Right lung (tissue), 10 donors: Measurements from ENCODE around the gene CA4. TPM values are rescaled to one million over a fixed set of nuclear protein-coding genes. Genes with fewer than 3 reads are reported as not detected.
A peak's percentile ranks its signal among the peaks of the same experiment; 100 is the strongest.
"Not testable (repeated sequence)": the region's sequence is repeated elsewhere in the genome, so short reads cannot be mapped to it uniquely, and the experiment has no call there.

Experiments used
- DNase-seq, 2 donors: peaks; one replicate each; pipeline ENCODE4 v3.0.0-alpha.2; 2013
- long read RNA-seq, 8 donors: transcript quantifications; one replicate each; lab custom pipeline, GENCODE V29; 2026
- polyA plus RNA-seq, 5 donors: library from polyadenylated mRNA; unstranded; fragments of 120-200 nt; gene quantifications; one replicate each; pipeline versions ENCODE4 v1.2.1 to v1.2.3, GENCODE V29; 2013; ENCODE audit warnings: inconsistent platforms in 1 of 5, low replicate concordance in 1 of 5; ENCODE audit not compliant: insufficient read length in 5 of 5, insufficient read depth in 1 of 5

The CA4 gene
- 10 to 100 TPM; 42.5 to 60.9 (median 46.9) TPM for polyA plus RNA-seq
- long read RNA-seq, donor 1, transcript CA4-201 (8 exons, 1,154 nt) = major isoform, 21 of 29 reads
- long read RNA-seq, donor 1, partial matches to known transcripts = 8 of 29 reads
- long read RNA-seq, donor 1, other reads (novel, unspliced or antisense) = 0 of 29 reads
- long read RNA-seq, donor 2, transcript CA4-201 (8 exons, 1,154 nt) = major isoform, 14 of 19 reads
- long read RNA-seq, donor 2, partial matches to known transcripts = 5 of 19 reads
- long read RNA-seq, donor 2, other reads (novel, unspliced or antisense) = 0 of 19 reads
- long read RNA-seq, donor 3, transcript CA4-201 (8 exons, 1,154 nt) = major isoform, 15 of 58 reads
- long read RNA-seq, donor 3, partial matches to known transcripts = 43 of 58 reads
- long read RNA-seq, donor 3, other reads (novel, unspliced or antisense) = 0 of 58 reads
- long read RNA-seq, donor 4, transcript CA4-201 (8 exons, 1,154 nt) = major isoform, 10 of 11 reads
- long read RNA-seq, donor 4, partial matches to known transcripts = 0 of 11 reads
- long read RNA-seq, donor 4, other reads (novel, unspliced or antisense) = 0 of 11 reads
- long read RNA-seq, donor 5, transcript CA4-201 (8 exons, 1,154 nt) = major isoform, 32 of 42 reads
- long read RNA-seq, donor 5, partial matches to known transcripts = 10 of 42 reads
- long read RNA-seq, donor 5, other reads (novel, unspliced or antisense) = 0 of 42 reads
- long read RNA-seq, donor 6, transcript CA4-201 (8 exons, 1,154 nt) = major isoform, 18 of 26 reads
- long read RNA-seq, donor 6, partial matches to known transcripts = 8 of 26 reads
- long read RNA-seq, donor 6, other reads (novel, unspliced or antisense) = 0 of 26 reads
- long read RNA-seq, donor 7, transcript CA4-201 (8 exons, 1,154 nt) = major isoform, 9 of 9 reads
- long read RNA-seq, donor 7, partial matches to known transcripts = 0 of 9 reads
- long read RNA-seq, donor 7, other reads (novel, unspliced or antisense) = 0 of 9 reads
- long read RNA-seq, donor 8, transcript CA4-201 (8 exons, 1,154 nt) = major isoform, 7 of 7 reads
- long read RNA-seq, donor 8, partial matches to known transcripts = 0 of 7 reads
- long read RNA-seq, donor 8, other reads (novel, unspliced or antisense) = 0 of 7 reads

- no peak for DNase-seq
These were observed at the start of gene CA4 for GRCh38 chr17:60149691-60150582. Gene CA4 (plus strand): TSS chr17:60149973. CDS start chr17:60150035, 62 bp downstream.

GRCh38 chr17:60100577-60100976 is 49.2 kb upstream of the CA4 start:
- not testable (repeated sequence) for DNase-seq

GRCh38 chr17:60102015-60102631 is 47.6 kb upstream of the CA4 start:
- not testable (repeated sequence) for DNase-seq

- DNase-seq = peak; percentile 30 to 44
These were observed 47.1 kb upstream of the CA4 start for GRCh38 chr17:60102632-60103096.

- DNase-seq = no peak
These were observed 45.8 kb upstream of the CA4 start for GRCh38 chr17:60103957-60104356.

GRCh38 chr17:60106340-60107059 is 43.3 kb upstream of the CA4 start:
- DNase-seq = no peak

- no peak for DNase-seq
These were observed 42.1 kb upstream of the CA4 start for GRCh38 chr17:60107526-60108257.

- not testable (repeated sequence) for DNase-seq
These were observed 41.5 kb upstream of the CA4 start for GRCh38 chr17:60108309-60108708.

- no peak for DNase-seq
These were observed 41.1 kb upstream of the CA4 start for GRCh38 chr17:60108712-60109111.

GRCh38 chr17:60109161-60109560 is 40.6 kb upstream of the CA4 start:
- DNase-seq = no peak

GRCh38 chr17:60110586-60110985 is 39.2 kb upstream of the CA4 start:
- no peak for DNase-seq

- not testable (repeated sequence) for DNase-seq
These were observed 38.1 kb upstream of the CA4 start for GRCh38 chr17:60111661-60112060.

GRCh38 chr17:60115364-60115763 is 34.4 kb upstream of the CA4 start:
- DNase-seq = not testable (repeated sequence)

- not testable (repeated sequence) for DNase-seq
These were observed 33.6 kb upstream of the CA4 start for GRCh38 chr17:60116196-60116595.

- not testable (repeated sequence) for DNase-seq
These were observed 30.6 kb upstream of the CA4 start for GRCh38 chr17:60119162-60119561.

GRCh38 chr17:60119807-60120748 is 29.7 kb upstream of the CA4 start:
- DNase-seq = not testable (repeated sequence)
